CD4-positive, alpha-beta T cell treated with Interferon alpha-2 for 1 hour (primary cell): ENCODE data around the gene TBC1D8.
A peak's percentile ranks its signal among the peaks of the same experiment; 100 is the strongest.

Experiments
- DNase-seq, 2 donors: peaks; one replicate each; pipeline ENCODE4 v3.0.0-alpha.2; 2020 to 2022

Gene TBC1D8

DNA sequence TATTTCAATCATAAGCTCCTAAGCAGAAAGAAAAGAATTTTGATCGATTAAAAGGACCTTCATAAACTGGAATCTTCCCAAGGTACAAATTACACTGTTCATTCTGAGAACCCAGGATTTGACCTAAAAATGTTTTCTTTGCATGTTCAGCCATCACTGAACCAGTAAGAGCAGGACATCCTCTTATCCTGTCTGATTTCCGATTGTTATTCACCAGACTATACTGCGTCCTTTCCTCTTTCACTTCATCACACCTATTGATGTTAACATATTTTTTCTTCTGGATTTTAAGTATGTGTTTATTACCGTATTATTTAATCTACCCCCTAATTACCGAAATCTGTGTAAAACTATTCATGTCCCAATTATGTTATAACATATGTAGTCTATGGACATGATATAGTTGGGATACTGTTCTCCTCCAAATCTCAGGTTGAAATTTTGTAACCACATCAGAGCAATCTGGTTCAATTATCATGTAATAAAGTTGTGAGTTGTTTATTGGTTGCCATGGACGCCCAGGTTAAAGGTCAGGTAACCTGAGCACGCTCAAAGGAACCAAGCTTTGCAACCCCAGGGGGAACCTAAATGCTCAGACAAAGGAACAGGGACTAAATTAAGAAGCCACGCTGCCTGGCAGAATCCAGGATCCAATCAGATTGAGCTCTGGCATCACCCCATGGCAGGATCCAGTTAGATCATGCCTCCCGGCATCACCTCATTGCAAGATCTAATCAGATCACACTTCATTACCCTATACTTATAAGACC is 11.6 kb upstream of the TBC1D8 start:
- DNase-seq: no peak

DNA sequence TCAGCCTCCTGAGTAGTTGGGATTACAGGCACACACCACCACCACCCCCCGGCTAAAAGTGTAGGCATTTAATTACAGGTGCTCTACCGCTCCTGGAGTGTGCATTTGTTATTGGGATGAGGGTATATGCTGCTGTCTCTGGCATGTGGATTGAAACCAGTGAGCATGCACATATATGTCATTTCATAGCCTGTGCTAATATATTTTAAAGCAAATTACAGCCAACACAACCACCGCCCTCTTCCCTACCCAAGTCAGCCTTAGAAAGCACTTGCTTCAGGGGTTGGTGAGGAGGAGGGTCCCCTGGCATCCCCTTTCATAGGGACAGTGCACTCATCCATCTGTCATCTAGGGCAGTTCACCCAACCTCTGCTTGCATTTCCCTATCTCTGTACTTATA is 10.5 kb upstream of the TBC1D8 start:
- DNase-seq: no peak

DNA sequence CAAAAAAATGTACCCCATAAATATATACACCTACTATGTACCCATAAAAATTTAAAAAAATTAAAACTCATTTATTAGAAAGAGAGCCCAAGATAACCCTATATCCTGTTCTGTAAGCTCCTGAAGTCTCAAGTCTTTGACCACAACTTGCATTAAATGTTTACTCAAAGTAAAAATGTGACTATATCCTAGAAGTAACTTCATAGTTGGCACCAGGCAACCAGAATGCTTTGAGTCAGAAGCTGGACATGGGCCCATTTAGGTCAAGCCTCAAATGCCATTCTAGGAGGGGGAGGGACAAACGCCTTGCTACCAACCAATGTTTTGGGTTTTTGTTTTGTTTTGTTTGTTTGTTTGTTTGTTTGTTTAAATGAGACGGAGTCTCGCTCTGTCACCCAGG is 9.3 kb upstream of the TBC1D8 start:
- DNase-seq: no peak

DNA sequence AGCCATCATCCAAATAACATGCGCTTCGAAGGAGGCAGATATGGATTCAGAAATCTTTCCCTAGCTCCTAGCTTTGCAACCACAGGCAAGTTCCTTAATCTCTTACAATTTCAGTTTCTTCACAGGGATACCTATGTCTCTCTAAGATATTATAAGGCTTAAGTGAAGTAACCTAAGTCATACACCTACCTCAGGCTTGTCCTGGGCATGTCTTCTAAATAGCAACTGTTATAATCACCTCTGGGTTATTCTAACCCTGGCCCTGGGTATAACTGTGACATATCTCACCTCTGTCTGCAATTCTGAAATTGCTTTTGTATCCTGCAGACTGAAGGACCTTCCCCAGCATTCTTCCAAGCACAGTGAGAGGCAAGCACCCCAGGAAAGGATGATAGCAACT is 8.3 kb upstream of the TBC1D8 start:
- DNase-seq: no peak

DNA sequence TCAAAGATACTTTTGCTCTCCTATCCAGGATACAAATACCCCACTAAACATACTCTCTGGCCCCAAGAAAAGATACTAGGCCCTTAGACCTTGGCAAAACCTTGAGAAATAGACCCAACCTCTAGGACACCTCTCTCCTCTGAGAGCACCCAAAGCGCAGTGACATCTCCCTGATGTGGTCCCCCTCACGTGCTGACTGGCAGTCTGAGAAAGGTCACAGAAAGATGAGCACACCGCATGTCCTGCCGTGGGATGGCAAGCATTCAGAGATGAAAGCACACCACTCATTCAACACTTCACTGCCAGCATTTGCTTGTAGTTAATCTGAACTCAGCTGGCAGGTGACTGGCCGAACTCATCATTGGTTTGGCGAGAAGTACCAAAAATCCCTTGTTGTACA is 6.1 kb upstream of the TBC1D8 start:
- no peak for DNase-seq

DNA sequence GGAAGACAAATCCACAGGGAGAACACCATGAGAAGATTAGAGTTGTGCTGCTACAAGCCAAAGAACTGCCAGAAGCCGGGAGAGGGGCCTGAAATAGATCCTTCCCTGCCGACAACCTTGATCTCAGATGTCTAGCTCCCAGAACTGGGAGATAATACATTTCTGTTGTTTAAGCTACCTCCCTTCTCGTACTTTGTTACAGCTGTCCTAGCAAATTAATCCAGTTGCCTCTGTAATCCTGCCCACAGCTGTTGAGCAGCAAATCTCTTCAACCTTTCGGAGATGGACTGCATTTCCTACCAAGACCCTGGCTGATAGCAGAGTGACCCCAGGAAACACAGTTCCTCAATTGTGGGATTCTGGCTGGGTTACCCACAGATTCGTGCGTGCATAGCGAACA is 2.6 kb upstream of the TBC1D8 start:
- DNase-seq: no peak

DNA sequence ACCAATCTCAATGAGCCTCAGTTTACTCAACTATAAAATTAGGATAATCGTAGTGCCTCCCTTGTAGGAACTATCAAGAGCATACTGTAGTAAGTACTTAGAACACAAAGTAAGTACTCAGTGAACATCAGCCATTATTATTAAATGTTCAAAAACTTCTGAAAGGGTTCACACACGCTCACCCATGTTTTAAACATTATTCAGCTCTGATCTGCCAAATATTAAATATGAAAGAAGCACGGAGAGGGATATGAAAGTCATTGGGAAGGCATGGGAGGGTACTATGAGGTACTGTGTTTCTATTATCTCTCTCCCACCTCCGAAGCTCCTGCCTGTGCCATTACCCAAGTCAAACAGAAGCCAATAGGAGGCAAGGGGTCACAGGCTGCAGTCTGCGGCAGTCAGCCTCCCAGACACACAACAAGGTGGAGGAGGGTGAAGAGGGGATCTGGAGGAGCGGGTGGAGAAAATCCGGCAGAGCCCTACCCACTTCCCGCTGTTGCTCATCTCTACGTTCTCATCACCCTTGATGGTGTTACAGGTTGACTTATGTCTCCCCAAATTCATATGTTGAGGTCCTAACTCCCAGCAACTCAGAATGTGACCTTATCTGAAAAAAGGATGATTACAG is 2.0 kb upstream of the TBC1D8 start:
- no peak for DNase-seq

DNA sequence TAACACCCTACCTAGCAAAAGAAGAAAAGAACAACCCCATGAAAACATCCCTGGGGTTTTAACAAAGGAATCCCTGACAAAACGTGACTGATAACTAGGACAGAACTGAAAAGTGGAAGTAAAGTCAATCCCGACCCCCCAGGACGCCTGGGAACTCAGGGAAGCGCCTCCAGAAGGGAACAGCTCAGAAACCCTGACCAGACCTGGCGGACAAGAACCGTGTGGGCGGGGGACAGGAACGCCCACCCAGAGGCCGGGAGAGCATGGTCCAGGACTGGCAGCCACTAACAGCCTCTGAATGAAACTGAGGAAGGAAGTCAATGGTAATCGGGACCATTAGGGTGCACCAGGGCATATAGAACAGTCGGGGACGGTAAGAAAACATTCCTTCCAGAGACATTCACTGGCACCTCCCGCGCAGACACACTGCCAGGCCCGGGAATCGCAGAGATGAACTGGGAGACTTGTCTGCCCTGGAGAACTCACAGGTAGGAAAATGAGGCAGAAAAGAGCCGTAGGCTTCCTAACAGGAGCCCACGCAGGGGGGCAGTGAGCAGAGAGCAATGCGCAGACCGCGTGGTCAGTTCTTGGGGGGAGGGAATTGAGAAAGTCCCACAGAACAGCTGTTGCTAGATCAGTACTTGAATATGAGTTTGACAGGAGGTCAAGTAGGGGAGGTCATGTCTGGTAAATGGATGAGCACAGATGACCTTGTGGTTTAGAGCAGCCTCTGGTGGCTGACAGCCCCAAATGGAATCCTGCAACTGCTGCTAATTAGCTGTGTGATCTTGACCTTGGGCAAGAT is 1.3 kb upstream of the TBC1D8 start:
- DNase-seq: peak; percentile 31 to 32

DNA sequence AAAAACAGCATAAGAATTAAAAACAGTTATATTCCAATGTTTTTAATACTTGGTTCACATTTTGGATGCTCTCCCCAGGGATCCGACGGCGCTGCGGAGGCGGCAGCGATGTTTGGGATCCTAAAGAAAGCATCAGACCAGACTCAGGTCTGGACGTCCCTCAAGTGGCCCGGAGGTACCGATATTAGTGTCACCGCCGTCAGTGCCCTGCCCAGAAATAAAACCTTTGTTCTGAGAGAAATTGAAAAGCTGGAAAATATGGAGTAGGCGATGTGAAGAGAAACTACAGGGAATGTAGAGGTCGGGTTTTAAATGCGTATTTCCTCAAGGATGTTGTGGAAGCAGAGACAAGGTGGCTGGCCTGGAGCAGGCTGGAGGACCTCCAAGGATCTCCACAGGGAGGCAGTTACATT is 683 bp upstream of the TBC1D8 start:
- DNase-seq: no peak

DNA sequence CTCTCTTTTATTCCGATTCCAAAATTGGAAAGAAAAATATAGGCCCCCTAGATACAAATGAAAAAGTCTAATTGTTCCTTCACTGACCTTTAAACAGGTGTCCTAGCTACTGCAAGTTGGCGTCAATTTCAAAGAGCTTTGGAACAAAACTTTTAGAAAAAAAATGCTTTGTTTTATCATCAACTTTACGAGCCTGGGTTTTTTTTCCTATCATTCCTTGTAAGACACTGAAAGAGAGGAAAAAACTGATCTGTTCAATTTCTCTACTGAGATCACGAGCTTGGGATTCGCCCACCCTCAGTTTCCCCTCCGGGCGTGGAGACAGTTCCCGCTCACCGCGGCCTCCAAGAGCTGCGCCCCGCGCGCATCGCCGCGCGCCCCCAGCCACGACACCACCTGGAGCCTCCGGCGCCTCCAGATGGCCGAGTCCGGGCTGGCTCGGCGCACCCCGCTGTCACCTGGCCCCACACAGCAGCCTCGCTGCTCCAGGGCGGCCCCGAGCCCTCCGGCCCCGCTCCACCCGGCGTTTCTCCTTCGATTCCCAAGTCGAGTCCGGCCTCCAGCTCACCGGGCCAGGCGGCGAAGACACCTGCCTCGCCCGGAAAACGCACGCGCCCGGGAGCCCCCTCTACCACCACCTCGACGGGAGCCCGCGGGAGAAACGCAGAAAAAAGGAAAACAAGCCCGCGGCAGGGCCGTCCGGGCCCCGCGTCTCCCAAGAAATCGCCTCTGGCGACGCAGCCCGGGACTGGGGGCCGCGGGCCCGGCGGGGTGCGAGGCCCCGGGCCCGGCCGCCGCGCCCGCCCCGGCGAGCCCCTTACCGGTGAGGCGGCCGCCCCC is 656 bp downstream of the TBC1D8 start:
- DNase-seq: no peak

DNA sequence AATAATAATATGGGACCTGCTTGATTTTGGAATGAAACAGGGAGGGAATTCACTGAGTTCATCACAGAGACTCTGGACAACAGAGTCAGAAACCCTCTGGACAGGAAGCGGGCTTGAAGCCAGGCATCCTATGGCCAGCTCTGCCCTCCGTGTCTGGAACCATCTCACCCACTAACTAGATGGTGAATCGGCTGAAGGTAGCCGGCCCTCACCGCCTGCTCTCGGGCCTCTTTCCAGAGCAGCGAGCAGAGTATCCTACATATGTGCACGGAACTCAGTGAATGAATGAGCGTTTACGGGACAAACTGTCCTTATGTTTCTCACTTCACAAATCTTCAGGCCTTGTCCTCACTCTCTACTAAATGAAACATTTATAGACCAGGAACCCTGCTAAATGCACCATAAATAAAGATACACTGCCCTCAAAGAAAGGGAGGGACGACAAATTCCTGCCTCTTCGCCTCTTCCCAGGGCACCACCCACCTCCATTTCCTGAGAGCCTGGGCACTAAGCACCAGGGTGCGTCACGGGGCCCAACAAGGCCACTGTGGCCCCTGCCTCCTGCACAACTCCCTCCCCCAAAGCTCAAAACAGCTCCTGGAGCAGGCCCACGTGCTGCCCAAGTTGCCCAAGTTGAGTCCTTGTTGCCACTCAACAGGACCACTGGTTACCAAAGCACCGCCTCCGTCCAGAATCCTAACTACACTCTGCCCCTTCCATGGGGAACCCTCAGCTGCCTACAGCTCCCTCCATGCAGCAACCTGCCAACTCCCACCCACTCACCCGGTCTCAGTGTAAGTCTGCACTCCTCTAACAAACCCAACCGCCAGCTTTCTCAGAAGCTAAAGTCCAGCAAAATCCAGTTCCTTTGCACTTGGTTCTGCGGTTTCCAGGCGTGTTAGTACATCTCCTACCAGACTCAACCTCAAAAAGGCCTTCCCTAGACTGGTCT is 1.7 kb downstream of the TBC1D8 start:
- DNase-seq: no peak

DNA sequence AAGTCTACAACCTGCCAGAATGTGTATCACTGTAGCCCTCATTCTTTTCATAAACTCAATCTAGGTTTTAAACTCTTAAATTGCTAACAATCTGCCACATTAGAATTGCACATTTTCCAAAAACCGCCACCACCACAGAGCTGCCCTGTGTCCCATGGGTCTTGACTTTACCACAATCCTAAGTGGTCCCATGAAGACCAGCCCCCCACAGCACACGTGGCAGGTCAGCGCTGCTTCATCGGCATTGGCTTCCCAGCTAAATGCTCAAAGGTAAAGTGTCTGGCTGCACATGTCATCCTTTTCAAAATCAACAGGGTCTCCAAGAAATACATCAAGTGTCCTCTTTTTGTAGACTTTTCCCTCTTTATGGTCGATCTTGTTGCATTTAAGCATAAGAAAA is 2.4 kb downstream of the TBC1D8 start:
- DNase-seq: no peak

DNA sequence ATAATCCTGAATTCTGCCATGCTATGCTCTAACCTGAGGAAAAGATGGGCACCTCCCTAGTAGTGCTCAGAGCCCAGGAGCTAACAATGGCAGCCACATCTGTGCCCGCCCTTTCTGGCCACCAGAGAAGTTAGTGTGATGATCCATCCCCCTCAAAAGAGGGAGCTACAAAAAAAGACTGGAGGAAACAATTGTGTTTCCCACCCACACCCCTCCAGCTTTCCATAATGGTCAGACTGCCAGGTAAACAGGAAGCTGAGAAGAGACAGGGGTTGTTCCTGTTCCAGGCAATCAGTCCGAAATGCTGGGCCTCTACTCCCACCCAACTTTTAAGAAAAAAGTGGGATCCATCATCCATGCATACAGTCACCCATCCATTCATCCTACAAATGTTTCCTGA is 3.2 kb downstream of the TBC1D8 start:
- no peak for DNase-seq

DNA sequence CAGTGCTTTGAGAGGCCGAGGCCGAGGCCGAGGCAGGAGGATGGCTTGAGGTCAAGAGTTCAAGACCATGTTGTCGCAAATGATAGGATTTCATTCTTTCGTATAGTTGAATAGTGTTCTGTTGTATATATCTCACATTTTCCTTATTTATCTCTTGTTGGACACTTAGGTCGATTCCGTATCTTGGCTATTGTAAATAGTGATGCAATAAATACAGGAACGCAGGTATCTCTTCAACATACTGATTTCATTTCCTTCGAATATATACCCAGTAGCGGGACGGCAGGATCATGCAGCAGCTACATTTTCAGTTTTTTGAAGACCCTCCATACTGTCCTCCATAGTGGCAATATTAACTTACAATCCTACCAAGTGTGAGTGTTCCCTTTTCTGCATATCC is 4.1 kb downstream of the TBC1D8 start:
- DNase-seq: no peak

DNA sequence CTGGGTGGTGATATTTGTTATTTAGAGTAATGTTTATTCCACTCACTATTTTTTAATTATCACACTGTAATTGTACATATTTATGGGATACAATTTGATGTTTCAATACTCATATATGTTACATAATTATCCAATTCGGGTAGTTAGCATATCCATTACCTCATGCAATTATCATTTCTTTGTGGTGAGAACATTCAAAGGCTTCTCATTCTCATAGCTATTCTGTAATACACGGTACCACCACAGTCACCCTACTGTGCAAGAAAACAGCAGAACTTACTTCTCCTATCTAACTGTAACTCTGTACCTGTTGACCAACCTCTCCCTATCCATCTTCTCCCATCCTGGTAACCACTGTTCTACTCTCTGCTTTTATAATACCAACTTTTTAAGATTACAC is 4.6 kb downstream of the TBC1D8 start:
- DNase-seq: no peak

DNA sequence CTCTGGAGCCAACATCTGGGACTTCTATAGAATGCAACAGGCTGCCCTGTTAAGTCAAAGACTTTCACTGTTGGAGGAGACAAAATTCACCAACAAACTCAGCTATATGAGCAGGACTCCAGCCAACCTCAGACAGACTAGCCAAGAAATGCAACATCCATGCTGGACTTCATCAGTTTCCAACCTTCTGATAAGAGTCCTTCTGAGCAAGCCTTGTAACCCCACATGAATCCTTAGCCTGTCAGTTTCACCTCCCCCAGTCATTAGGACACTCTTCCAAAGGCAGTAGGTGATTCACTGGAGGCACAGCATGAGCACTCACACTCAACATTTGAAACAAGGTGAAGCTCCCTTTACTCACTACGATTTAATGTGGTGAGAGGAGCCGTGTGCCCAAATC is 5.8 kb downstream of the TBC1D8 start:
- no peak for DNase-seq

DNA sequence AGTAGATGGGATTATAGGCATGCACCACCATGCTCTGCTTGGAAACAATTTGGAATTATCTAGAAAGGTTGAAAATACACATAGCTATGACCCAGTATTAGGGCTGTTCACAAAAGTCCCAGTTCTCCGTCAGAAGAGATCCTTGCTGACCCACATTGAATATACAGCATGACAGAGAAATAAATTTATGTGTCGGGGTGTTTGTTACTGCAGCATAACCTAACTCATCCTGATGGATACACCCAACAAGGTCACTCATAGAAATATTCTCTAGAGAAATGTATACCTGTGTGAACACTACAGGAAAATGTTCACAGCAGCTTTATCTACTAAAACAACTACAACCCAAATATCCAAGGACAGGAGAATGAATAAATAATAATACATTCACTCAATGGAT is 9.0 kb downstream of the TBC1D8 start:
- no peak for DNase-seq

DNA sequence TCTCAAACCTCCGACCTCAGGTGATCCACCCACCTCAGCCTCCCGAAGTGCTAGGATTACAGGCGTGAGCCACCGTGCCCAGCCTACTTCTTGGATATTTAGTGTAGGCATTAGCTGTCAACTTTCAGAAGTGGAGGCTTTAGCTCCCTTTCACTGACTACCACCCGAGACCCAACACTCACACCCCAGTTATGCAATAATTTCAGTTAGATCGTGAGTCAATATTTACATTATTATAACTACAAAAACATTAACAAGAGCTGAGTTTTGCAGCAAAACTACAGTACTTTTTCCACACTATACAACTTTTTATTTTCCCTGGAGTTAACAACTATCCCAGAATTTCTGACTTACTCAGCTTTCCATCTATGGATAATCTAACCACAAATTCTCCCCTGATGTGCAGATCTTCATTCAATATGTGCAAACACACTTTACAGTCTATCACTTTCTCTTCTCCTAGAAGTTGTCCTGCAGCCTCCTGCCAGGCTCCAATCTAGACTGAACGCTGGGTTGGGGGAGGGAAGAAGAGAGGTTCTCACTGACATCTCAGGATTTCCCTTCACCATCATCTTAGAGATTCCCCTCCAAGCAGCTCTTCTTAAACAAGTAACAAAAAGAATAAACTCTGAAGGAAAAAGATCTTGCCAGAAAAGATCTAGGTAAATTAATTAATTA is 10.1 kb downstream of the TBC1D8 start:
- no peak for DNase-seq

DNA sequence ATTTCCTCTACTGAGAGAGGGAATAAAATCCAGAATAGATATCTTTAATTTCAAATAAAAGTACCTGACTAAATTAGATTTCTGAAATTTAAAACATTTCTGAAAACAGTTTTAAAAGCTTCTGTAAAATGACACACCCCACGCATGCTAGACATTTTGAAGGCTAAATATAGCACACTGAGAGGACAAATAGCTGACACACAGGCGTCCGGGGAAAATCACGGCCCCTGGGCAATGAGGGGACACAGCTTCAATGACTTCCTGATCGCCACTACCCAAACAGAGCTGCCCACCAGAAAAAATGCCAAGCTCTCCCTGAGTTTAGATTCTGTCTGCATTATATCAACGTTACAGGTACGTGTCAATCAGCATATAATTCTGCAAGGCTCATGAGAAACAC is 10.9 kb downstream of the TBC1D8 start:
- no peak for DNase-seq

DNA sequence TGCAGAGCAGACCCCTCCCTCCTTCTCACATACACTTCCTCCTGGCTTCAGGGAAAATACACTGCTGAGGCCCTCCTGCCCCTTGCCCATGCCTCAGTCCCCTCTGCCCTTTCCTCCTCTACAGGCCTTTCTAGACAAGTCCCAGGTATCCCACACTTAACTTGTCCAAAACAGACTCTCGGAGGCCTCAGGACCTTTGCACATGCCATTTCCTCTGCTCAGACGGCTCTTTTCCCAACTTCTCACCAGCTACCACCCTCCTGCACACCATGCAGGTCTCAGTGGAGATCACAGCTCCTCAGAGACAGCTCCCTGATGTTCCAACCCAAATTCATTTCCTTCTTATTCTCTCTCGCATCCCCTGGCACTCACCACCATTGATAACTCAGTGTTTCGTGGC is 11.7 kb downstream of the TBC1D8 start:
- DNase-seq: no peak
